ENCODE results near the gene CST7.

CST7 gene

GRCh38 chr20:24986436-24987015, 37.5 kb downstream of the CST7 start:
- H3K4me1 ChIP-seq (ENCODE audit: control insufficient read depth, insufficient read depth, low read length, unreplicated experiment) = peaks cover 23% of the 10 kb centered on the region
- no peak overlapping the region for H3K27ac ChIP-seq (ENCODE audit: low read depth, low read length)
- H3K79me2 ChIP-seq (ENCODE audit: control insufficient read depth, insufficient read depth, low read length, unreplicated experiment) = peaks cover 57% of the 10 kb centered on the region
- H2AFZ ChIP-seq (ENCODE audit: low read length, unreplicated experiment) = no peak overlapping the region
- peaks cover 14% of the 10 kb centered on the region; the same call in 1 of the 2 replicates for H3K36me3 ChIP-seq (ENCODE audit: insufficient read depth, low read length)
- no peaks in the 10 kb centered on the region for H3K27me3 ChIP-seq (ENCODE audit: insufficient read depth, low read length)
- H3K4me3 ChIP-seq (ENCODE audit: low read depth, low read length) = no peak overlapping the region

- Histone ChIP-seq H3K79me2 (ENCODE audit: control insufficient read depth, insufficient read depth, low read length, unreplicated experiment) (peaks cover 64% of the 10 kb centered on the region), H3K36me3 (ENCODE audit: insufficient read depth, low read length) (peaks cover 14% of the 10 kb centered on the region; the same call in 1 of the 2 replicates), H3K4me3 (ENCODE audit: low read depth, low read length) (no peak overlapping the region), H3K27ac (ENCODE audit: low read depth, low read length) (no peak overlapping the region), H3K4me1 (ENCODE audit: control insufficient read depth, insufficient read depth, low read length, unreplicated experiment) (peaks cover 26% of the 10 kb centered on the region), H2AFZ (ENCODE audit: low read length, unreplicated experiment) (no peak overlapping the region), H3K27me3 (ENCODE audit: insufficient read depth, low read length) (no peaks in the 10 kb centered on the region)
Observed at GRCh38 chr20:24987244-24987643, 38.2 kb downstream of the CST7 start.

GRCh38 chr20:24987873-24988835, 39.1 kb downstream of the CST7 start:
- H3K4me1 ChIP-seq (ENCODE audit: control insufficient read depth, insufficient read depth, low read length, unreplicated experiment) = peaks cover 26% of the 10 kb centered on the region

GRCh38 chr20:24989162-24989561, 40.1 kb downstream of the CST7 start:
- Histone ChIP-seq H3K4me3 (ENCODE audit: low read depth, low read length) (no peak overlapping the region), H3K36me3 (ENCODE audit: insufficient read depth, low read length) (peaks cover under 1% of the 10 kb centered on the region; the same call in 1 of the 2 replicates), H3K4me1 (ENCODE audit: control insufficient read depth, insufficient read depth, low read length, unreplicated experiment) (peaks cover 32% of the 10 kb centered on the region), H3K27me3 (ENCODE audit: insufficient read depth, low read length) (no peaks in the 10 kb centered on the region), H2AFZ (ENCODE audit: low read length, unreplicated experiment) (no peak overlapping the region), H3K79me2 (ENCODE audit: control insufficient read depth, insufficient read depth, low read length, unreplicated experiment) (peaks cover 63% of the 10 kb centered on the region), H3K27ac (ENCODE audit: low read depth, low read length) (no peak overlapping the region)

More at GRCh38 chr20:24987873-24988835, 39.1 kb downstream of the CST7 start:
- H3K36me3 ChIP-seq (ENCODE audit: insufficient read depth, low read length) = peaks cover 9% of the 10 kb centered on the region; the same call in 1 of the 2 replicates
- no peaks in the 10 kb centered on the region for H3K27me3 ChIP-seq (ENCODE audit: insufficient read depth, low read length)
- no peak overlapping the region for H3K4me3 ChIP-seq (ENCODE audit: low read depth, low read length)
- no peak overlapping the region for H3K27ac ChIP-seq (ENCODE audit: low read depth, low read length)
- H3K79me2 ChIP-seq (ENCODE audit: control insufficient read depth, insufficient read depth, low read length, unreplicated experiment) = peaks cover 65% of the 10 kb centered on the region
- H2AFZ ChIP-seq (ENCODE audit: low read length, unreplicated experiment) = no peak overlapping the region

- no peak overlapping the region for H2AFZ ChIP-seq (ENCODE audit: low read length, unreplicated experiment)
- H3K36me3 ChIP-seq (ENCODE audit: insufficient read depth, low read length) = no peaks in the 10 kb centered on the region
- peaks cover 53% of the 10 kb centered on the region for H3K79me2 ChIP-seq (ENCODE audit: control insufficient read depth, insufficient read depth, low read length, unreplicated experiment)
- H3K4me1 ChIP-seq (ENCODE audit: control insufficient read depth, insufficient read depth, low read length, unreplicated experiment) = peaks cover 32% of the 10 kb centered on the region
- H3K27me3 ChIP-seq (ENCODE audit: insufficient read depth, low read length) = no peaks in the 10 kb centered on the region
- peak overlapping the region; percentile 91 for H3K4me3 ChIP-seq (ENCODE audit: low read depth, low read length)
- H3K27ac ChIP-seq (ENCODE audit: low read depth, low read length) = no peak overlapping the region
Observed at GRCh38 chr20:24990810-24991252, 41.8 kb downstream of the CST7 start.

- Histone ChIP-seq H3K79me2 (ENCODE audit: control insufficient read depth, insufficient read depth, low read length, unreplicated experiment) (peaks cover 42% of the 10 kb centered on the region), H3K27ac (ENCODE audit: low read depth, low read length) (peak overlapping the region; percentile 37; the same call in 1 of the 2 replicates), H3K4me1 (ENCODE audit: control insufficient read depth, insufficient read depth, low read length, unreplicated experiment) (peaks cover 37% of the 10 kb centered on the region)
Observed at GRCh38 chr20:24991897-24992486, 42.9 kb downstream of the CST7 start.

GRCh38 chr20:24992487-24993205, 43.6 kb downstream of the CST7 start, which contains the start of gene APMAP:
APMAP (minus strand) TSS chr20:24992751; CDS start chr20:24992688, 63 bp downstream.
- peaks cover 3% of the 10 kb centered on the region; the same call in 1 of the 2 replicates for H3K27me3 ChIP-seq (ENCODE audit: insufficient read depth, low read length)
- peaks cover 37% of the 10 kb centered on the region for H3K4me1 ChIP-seq (ENCODE audit: control insufficient read depth, insufficient read depth, low read length, unreplicated experiment)
- peaks cover 39% of the 10 kb centered on the region for H3K79me2 ChIP-seq (ENCODE audit: control insufficient read depth, insufficient read depth, low read length, unreplicated experiment)
- no peaks in the 10 kb centered on the region for H3K36me3 ChIP-seq (ENCODE audit: insufficient read depth, low read length)
- peak within 1 kb of the TSS; percentile 86 for H3K27ac ChIP-seq (ENCODE audit: low read depth, low read length)
- peak within 1 kb of the TSS; percentile 90 for H2AFZ ChIP-seq (ENCODE audit: low read length, unreplicated experiment)
- peak within 1 kb of the TSS; percentile 91 for H3K4me3 ChIP-seq (ENCODE audit: low read depth, low read length)

More at GRCh38 chr20:24991897-24992486, 42.9 kb downstream of the CST7 start:
- no peaks in the 10 kb centered on the region for H3K27me3 ChIP-seq (ENCODE audit: insufficient read depth, low read length)
- peak overlapping the region; percentile 91 for H3K4me3 ChIP-seq (ENCODE audit: low read depth, low read length)
- H3K36me3 ChIP-seq (ENCODE audit: insufficient read depth, low read length) = no peaks in the 10 kb centered on the region
- H2AFZ ChIP-seq (ENCODE audit: low read length, unreplicated experiment) = peak overlapping the region; percentile 90

- Histone ChIP-seq H3K27me3 (ENCODE audit: insufficient read depth, low read length) (peaks cover 9% of the 10 kb centered on the region; the same call in 1 of the 2 replicates), H2AFZ (ENCODE audit: low read length, unreplicated experiment) (peak overlapping the region; percentile 90), H3K27ac (ENCODE audit: low read depth, low read length) (peak overlapping the region; percentile 86), H3K4me3 (ENCODE audit: low read depth, low read length) (peak overlapping the region; percentile 91), H3K4me1 (ENCODE audit: control insufficient read depth, insufficient read depth, low read length, unreplicated experiment) (peaks cover 29% of the 10 kb centered on the region), H3K79me2 (ENCODE audit: control insufficient read depth, insufficient read depth, low read length, unreplicated experiment) (peaks cover 30% of the 10 kb centered on the region), H3K36me3 (ENCODE audit: insufficient read depth, low read length) (no peaks in the 10 kb centered on the region)
Observed at GRCh38 chr20:24993337-24994185, 44.5 kb downstream of the CST7 start.

GRCh38 chr20:24994186-24994465, 45.1 kb downstream of the CST7 start:
- Histone ChIP-seq H2AFZ (ENCODE audit: low read length, unreplicated experiment) (no peak overlapping the region), H3K27me3 (ENCODE audit: insufficient read depth, low read length) (peaks cover 9% of the 10 kb centered on the region; the same call in 1 of the 2 replicates), H3K36me3 (ENCODE audit: insufficient read depth, low read length) (no peaks in the 10 kb centered on the region), H3K27ac (ENCODE audit: low read depth, low read length) (no peak overlapping the region), H3K4me3 (ENCODE audit: low read depth, low read length) (no peak overlapping the region), H3K79me2 (ENCODE audit: control insufficient read depth, insufficient read depth, low read length, unreplicated experiment) (peaks cover 28% of the 10 kb centered on the region), H3K4me1 (ENCODE audit: control insufficient read depth, insufficient read depth, low read length, unreplicated experiment) (peaks cover 29% of the 10 kb centered on the region)

Measured in ACC112 (cell line).